H9 (cell line): Measurements from ENCODE around the gene FMNL1. TPM values are rescaled to one million over a fixed set of nuclear protein-coding genes. Genes with fewer than 3 reads are reported as not detected.

ENCODE experiments used
- DNase-seq: peaks from one replicate; pipeline ENCODE4 v3.0.0-alpha.2; 2017
- H2AFZ ChIP-seq: one replicate; pipeline ENCODE4 v1.6.1; 2013; ENCODE audit warnings: mild to moderate bottlenecking, low read length, control low read depth, moderate library complexity
- H2AK5ac ChIP-seq: 2 replicates; pipeline ENCODE4 v1.6.1; 2013; ENCODE audit warnings: low read length, control low read depth, mixed read lengths; ENCODE audit not compliant: insufficient read length
- H2BK120ac ChIP-seq: one replicate; pipeline ENCODE4 v1.6.1; 2013; ENCODE audit warnings: low read depth, mild to moderate bottlenecking, low read length, control low read depth, inconsistent platforms; ENCODE audit not compliant: poor library complexity, severe bottlenecking
- H2BK12ac ChIP-seq: 2 replicates; pipeline ENCODE4 v1.6.1; 2013; ENCODE audit warnings: low read length, control low read depth, mixed read lengths, low read depth; ENCODE audit not compliant: insufficient read length
- H2BK15ac ChIP-seq: 2 replicates; pipeline ENCODE4 v1.6.1; 2013; ENCODE audit warnings: low read depth, low read length, control low read depth
- H2BK20ac ChIP-seq: one replicate; pipeline ENCODE4 v1.6.1; 2013; ENCODE audit warnings: low read depth, mild to moderate bottlenecking, low read length, control low read depth, inconsistent platforms; ENCODE audit not compliant: poor library complexity, severe bottlenecking
- H2BK5ac ChIP-seq: 2 replicates; pipeline ENCODE4 v1.6.1; 2013; ENCODE audit warnings: low read length, control low read depth, mixed read lengths; ENCODE audit not compliant: insufficient read length
- H3K14ac ChIP-seq: 2 replicates; pipeline ENCODE4 v1.6.1; 2013; ENCODE audit warnings: low read length, control low read depth; ENCODE audit not compliant: insufficient read depth
- H3K18ac ChIP-seq: 2 replicates; pipeline ENCODE4 v1.6.1; 2013; ENCODE audit warnings: low read depth, mild to moderate bottlenecking, mixed read lengths, low read length, control low read depth; ENCODE audit not compliant: insufficient read length
- H3K23ac ChIP-seq: 2 replicates; pipeline ENCODE4 v1.6.1; 2013; ENCODE audit warnings: low read length, control low read depth, mixed read lengths, low read depth; ENCODE audit not compliant: insufficient read length
- H3K23me2 ChIP-seq: 2 replicates; pipeline ENCODE4 v1.6.1; 2013; ENCODE audit warnings: low read depth, mild to moderate bottlenecking, mixed read lengths, low read length, control low read depth; ENCODE audit not compliant: insufficient read length, poor library complexity, severe bottlenecking
- H3K27ac ChIP-seq: 2 replicates; pipeline ENCODE4 v1.5.1; 2013; ENCODE audit warnings: low read length, control low read depth, mixed read lengths, low read depth; ENCODE audit not compliant: insufficient read length
- H3K27me3 ChIP-seq: 2 replicates; pipeline ENCODE4 v1.6.1; 2013; ENCODE audit warnings: low read length, control low read depth, inconsistent platforms; ENCODE audit not compliant: insufficient read depth
- H3K4ac ChIP-seq: 2 replicates; pipeline ENCODE4 v1.6.1; 2013; ENCODE audit warnings: low read depth, mild to moderate bottlenecking, control low read depth, inconsistent platforms, low read length, moderate library complexity
- H3K4me1 ChIP-seq: 2 replicates; pipeline ENCODE4 v1.6.1; 2013; ENCODE audit warnings: low read length, control low read depth, inconsistent platforms; ENCODE audit not compliant: insufficient read depth
- H3K4me2 ChIP-seq: 2 replicates; pipeline ENCODE4 v1.6.1; 2013; ENCODE audit warnings: low read length, control low read depth, mixed read lengths; ENCODE audit not compliant: insufficient read length, insufficient read depth
- H3K56ac ChIP-seq: 2 replicates; pipeline ENCODE4 v1.6.1; 2013; ENCODE audit warnings: low read depth, mild to moderate bottlenecking, mixed read lengths, low read length, control low read depth; ENCODE audit not compliant: insufficient read length
- H3K79me1 ChIP-seq: 2 replicates; pipeline ENCODE4 v1.6.1; 2013; ENCODE audit warnings: low read depth, mild to moderate bottlenecking, moderate library complexity, low read length, control low read depth, inconsistent platforms; ENCODE audit not compliant: insufficient read depth, poor library complexity, severe bottlenecking
- H3K79me2 ChIP-seq: 2 replicates; pipeline ENCODE4 v1.6.1; 2013; ENCODE audit warnings: low read length, control low read depth, inconsistent platforms; ENCODE audit not compliant: insufficient read depth
- H3K9ac ChIP-seq: 2 replicates; pipeline ENCODE4 v1.6.1; 2013; ENCODE audit warnings: low read length, control low read depth, mixed read lengths; ENCODE audit not compliant: insufficient read length; ENCODE audit errors: extremely low read depth
- H3K9me3 ChIP-seq: one replicate; pipeline ENCODE4 v1.6.1; 2013; ENCODE audit warnings: low read depth, low read length, inconsistent platforms; ENCODE audit not compliant: control insufficient read depth
- H3T11ph ChIP-seq: one replicate; pipeline ENCODE4 v1.6.1; 2013; ENCODE audit warnings: mild to moderate bottlenecking, low read length, control low read depth, inconsistent platforms
- H4K20me1 ChIP-seq: one replicate; pipeline ENCODE4 v1.6.1; 2013; ENCODE audit not compliant: control insufficient read depth, insufficient read length, insufficient read depth
- H4K5ac ChIP-seq: 2 replicates; pipeline ENCODE4 v1.6.1; 2013; ENCODE audit warnings: low read depth, mild to moderate bottlenecking, mixed read lengths, low read length, control low read depth; ENCODE audit not compliant: insufficient read length
- H4K8ac ChIP-seq: replicated peaks from 2 replicates; pipeline ENCODE4 v1.6.1; 2013; ENCODE audit warnings: low read length, control low read depth, mixed read lengths, low read depth; ENCODE audit not compliant: insufficient read length
- H4K91ac ChIP-seq: 2 replicates; pipeline ENCODE4 v1.6.1; 2013; ENCODE audit warnings: low read depth, mild to moderate bottlenecking, moderate library complexity, mixed read lengths, low read length, control low read depth; ENCODE audit not compliant: insufficient read length
- H3K27ac Mint-ChIP-seq, 3 experiments: 2 replicates in 2 of 3; 3 replicates in 1 of 3; pipeline ENCODE4 v1.8.0; 2020 to 2021; ENCODE audit warnings: mixed read lengths in 3 of 3, mild to moderate bottlenecking in 1 of 3, moderate library complexity in 1 of 3
- H3K27me3 Mint-ChIP-seq: 2 replicates; pipeline ENCODE4 v1.8.0; 2021; ENCODE audit warnings: low read depth, mild to moderate bottlenecking, moderate library complexity, mixed read lengths
- H3K36me3 Mint-ChIP-seq, 3 experiments: 2 replicates in 2 of 3; 3 replicates in 1 of 3; pipeline ENCODE4 v1.8.0; 2020 to 2021; ENCODE audit warnings: low read depth in 3 of 3, mixed read lengths in 3 of 3; ENCODE audit not compliant: insufficient read depth in 1 of 3
- H3K4me1 Mint-ChIP-seq, 2 experiments: 2 replicates each; pipeline ENCODE4 v1.8.0; 2020; ENCODE audit warnings: mixed read lengths in 2 of 2
- H3K4me3 Mint-ChIP-seq, 2 experiments: 2 replicates in 1 of 2; 3 replicates in 1 of 2; pipeline ENCODE4 v1.8.0; 2020 to 2021; ENCODE audit warnings: mild to moderate bottlenecking in 2 of 2, mixed read lengths in 2 of 2, moderate library complexity in 1 of 2
- H3K9me3 Mint-ChIP-seq, 2 experiments: 2 replicates in 1 of 2; 3 replicates in 1 of 2; pipeline ENCODE4 v1.8.0; 2020; ENCODE audit warnings: mild to moderate bottlenecking in 2 of 2, mixed read lengths in 2 of 2, moderate library complexity in 1 of 2
- CTCF ChIP-seq: fragments of 200-600 bp; sonication (generic); conservative IDR thresholded peaks from 3 replicates; pipeline ENCODE4 v1.8.0; 2021; ENCODE audit warnings: antibody characterized with exemption, mild to moderate bottlenecking
- WGBS: extraction: QIAGEN DNeasy Blood & Tissue Kit; methylation state at CpG from one replicate; pipeline ENCODE4 v1.1.7; 2013; ENCODE audit warnings: missing lambda C conversion rate, low lambda C conversion rate, mixed read lengths; ENCODE audit not compliant: insufficient read length; ENCODE audit errors: extremely low coverage; 5-methylcytosine and 5-hydroxymethylcytosine counted together
- total RNA-seq: library from RNA; stranded (reverse); gene quantifications from 2 replicates; pipeline ENCODE4 v1.2.1, GENCODE V29; 2021

Gene FMNL1
- total RNA-seq, 1 experiment from 2014 or later: 6.9 TPM

- Histone ChIP-seq H2BK12ac (no peak overlapping the region), H3K18ac (no peak overlapping the region), H4K91ac (no peak overlapping the region), H3K27ac (no peak overlapping the region), H3K4me2 (no peak overlapping the region), H3K9ac (no peak overlapping the region), H3K14ac (no peak overlapping the region), H4K20me1 (no peaks in the 10 kb centered on the region), H3K56ac (no peak overlapping the region), H3K79me2 (no peaks in the 10 kb centered on the region), H3K4ac (no peak overlapping the region), H3T11ph (no peak overlapping the region), H4K5ac (no peak overlapping the region), H2BK20ac (no peak overlapping the region), H3K4me1 (peaks cover 4% of the 10 kb centered on the region; the same call in 1 of the 2 replicates), H3K79me1 (no peaks in the 10 kb centered on the region), H2BK120ac (no peak overlapping the region), H2BK15ac (no peak overlapping the region), H3K23ac (no peak overlapping the region), H4K8ac (no peak overlapping the region), H3K27me3 (no peaks in the 10 kb centered on the region; the same call in 1 of the 2 replicates), H2AK5ac (no peak overlapping the region), H2BK5ac (no peak overlapping the region), H2AFZ (no peak overlapping the region), H3K23me2 (no peaks in the 10 kb centered on the region), H3K9me3 (no peaks in the 10 kb centered on the region)
- no peaks in the 10 kb centered on the region for H3K36me3 Mint-ChIP-seq
- H3K4me3 Mint-ChIP-seq: no peak overlapping the region
- no peaks in the 10 kb centered on the region; a peak in 2 of 5 replicates for H3K9me3 Mint-ChIP-seq
- WGBS: no CpG with 5 or more reads among the region's 9 CpGs
- no peak for DNase-seq
- H3K4me1 Mint-ChIP-seq: peaks cover 25 to 47% of the 10 kb centered on the region in 2 experiments
- H3K27me3 Mint-ChIP-seq: peaks cover 23% of the 10 kb centered on the region
- H3K27ac Mint-ChIP-seq: no peak overlapping the region
- no peak for TF ChIP-seq CTCF
These were observed 11.1 kb downstream of the FMNL1 start for GRCh38 chr17:45232514-45233422.
